Activated T-cell treated with anti-CD3 and anti-CD28 coated beads, Interleukin-2, amount 50 U/mL, for 1 hour (primary cell): ENCODE data around the gene FRMPD2.
"Not testable (repeated sequence)": the region's sequence is repeated elsewhere in the genome, so short reads cannot be mapped to it uniquely, and the experiment has no call there.

Source experiments
- DNase-seq: peaks from one replicate; pipeline ENCODE4 v3.0.0-alpha.2; 2020

FRMPD2 gene

GRCh38 chr10:48232717-48233447 is 41.6 kb downstream of the FRMPD2 start:
- no peak for DNase-seq

- no peak for DNase-seq
Observed at GRCh38 chr10:48231699-48232315, 42.7 kb downstream of the FRMPD2 start.

- DNase-seq, result no peak
Observed at GRCh38 chr10:48231178-48231577, 43.3 kb downstream of the FRMPD2 start.

GRCh38 chr10:48227213-48227612 is 47.3 kb downstream of the FRMPD2 start:
- DNase-seq, result no peak

- DNase-seq, result no peak
Observed at GRCh38 chr10:48224979-48225560, 49.4 kb downstream of the FRMPD2 start.

GRCh38 chr10:48224296-48224695 is 50.2 kb downstream of the FRMPD2 start:
- no peak for DNase-seq

GRCh38 chr10:48221814-48222213 is 52.7 kb downstream of the FRMPD2 start:
- DNase-seq, result no peak

GRCh38 chr10:48221031-48221430 is 53.5 kb downstream of the FRMPD2 start:
- not testable (repeated sequence) for DNase-seq

- DNase-seq, result no peak
Observed at GRCh38 chr10:48219194-48219593, 55.3 kb downstream of the FRMPD2 start.

GRCh38 chr10:48216744-48217143 is 57.8 kb downstream of the FRMPD2 start:
- no peak for DNase-seq

- DNase-seq, result no peak
Observed at GRCh38 chr10:48216204-48216505, 58.3 kb downstream of the FRMPD2 start.

GRCh38 chr10:48215486-48216203 is 58.9 kb downstream of the FRMPD2 start:
- DNase-seq, result peak; percentile 23

- no peak for DNase-seq
Observed at GRCh38 chr10:48214716-48215485, 59.6 kb downstream of the FRMPD2 start.

- DNase-seq, result no peak
Observed at GRCh38 chr10:48213047-48213446, 61.4 kb downstream of the FRMPD2 start.

GRCh38 chr10:48211777-48212176 is 62.7 kb downstream of the FRMPD2 start:
- DNase-seq, result no peak

- no peak for DNase-seq
Observed at GRCh38 chr10:48210966-48211365, 63.5 kb downstream of the FRMPD2 start.

- DNase-seq, result no peak
Observed at GRCh38 chr10:48210391-48210790, 64.1 kb downstream of the FRMPD2 start.

GRCh38 chr10:48209241-48209640 is 65.3 kb downstream of the FRMPD2 start:
- no peak for DNase-seq

- no peak for DNase-seq
Observed at GRCh38 chr10:48207853-48208252, 66.6 kb downstream of the FRMPD2 start.

GRCh38 chr10:48206482-48207250 is 67.8 kb downstream of the FRMPD2 start:
- no peak for DNase-seq

GRCh38 chr10:48205918-48206317 is 68.6 kb downstream of the FRMPD2 start:
- no peak for DNase-seq
